EL (cell line): ENCODE measurements around the gene IRF2BPL.
A peak's percentile ranks its signal among the peaks of the same experiment; 100 is the strongest.

Experiments
- DNase-seq: peaks from one replicate; pipeline ENCODE4 v3.0.0-alpha.2; 2016

IRF2BPL gene

GRCh38 chr14:77053046-77053841 lies 24.7 kb upstream of the IRF2BPL start:
- DNase-seq = peak; percentile 73

- no peak for DNase-seq
These were observed 24.0 kb upstream of the IRF2BPL start for GRCh38 chr14:77052281-77053044.

DNA sequence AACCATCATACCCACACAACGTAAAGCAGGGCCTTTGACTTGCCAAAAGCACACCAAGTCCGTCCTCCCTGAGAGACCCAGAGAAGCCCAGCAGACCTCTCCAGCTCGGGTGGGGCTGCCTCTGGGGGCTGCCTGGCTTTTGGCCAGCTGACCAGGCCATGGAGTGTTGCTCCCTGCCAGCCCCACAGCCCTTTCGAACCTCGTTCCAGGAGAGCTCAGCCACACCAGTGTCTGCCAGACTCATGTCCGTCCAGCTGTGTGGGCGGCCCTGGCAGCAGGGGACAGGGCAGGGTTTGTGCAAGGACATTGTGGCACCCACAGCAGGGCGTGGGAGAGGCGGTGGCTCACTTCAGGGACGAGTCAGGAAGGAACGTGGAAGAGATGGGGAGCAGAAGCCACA lies 22.6 kb upstream of the IRF2BPL start:
- no peak for DNase-seq

GRCh38 chr14:77046721-77047120 lies 18.2 kb upstream of the IRF2BPL start:
- DNase-seq = peak; percentile 37

GRCh38 chr14:77045238-77046162 lies 17.0 kb upstream of the IRF2BPL start:
- no peak for DNase-seq

- DNase-seq = peak; percentile 33
These were observed 16.3 kb upstream of the IRF2BPL start for GRCh38 chr14:77044783-77045237.

- no peak for DNase-seq
These were observed 15.5 kb upstream of the IRF2BPL start for GRCh38 chr14:77043984-77044485.

DNA sequence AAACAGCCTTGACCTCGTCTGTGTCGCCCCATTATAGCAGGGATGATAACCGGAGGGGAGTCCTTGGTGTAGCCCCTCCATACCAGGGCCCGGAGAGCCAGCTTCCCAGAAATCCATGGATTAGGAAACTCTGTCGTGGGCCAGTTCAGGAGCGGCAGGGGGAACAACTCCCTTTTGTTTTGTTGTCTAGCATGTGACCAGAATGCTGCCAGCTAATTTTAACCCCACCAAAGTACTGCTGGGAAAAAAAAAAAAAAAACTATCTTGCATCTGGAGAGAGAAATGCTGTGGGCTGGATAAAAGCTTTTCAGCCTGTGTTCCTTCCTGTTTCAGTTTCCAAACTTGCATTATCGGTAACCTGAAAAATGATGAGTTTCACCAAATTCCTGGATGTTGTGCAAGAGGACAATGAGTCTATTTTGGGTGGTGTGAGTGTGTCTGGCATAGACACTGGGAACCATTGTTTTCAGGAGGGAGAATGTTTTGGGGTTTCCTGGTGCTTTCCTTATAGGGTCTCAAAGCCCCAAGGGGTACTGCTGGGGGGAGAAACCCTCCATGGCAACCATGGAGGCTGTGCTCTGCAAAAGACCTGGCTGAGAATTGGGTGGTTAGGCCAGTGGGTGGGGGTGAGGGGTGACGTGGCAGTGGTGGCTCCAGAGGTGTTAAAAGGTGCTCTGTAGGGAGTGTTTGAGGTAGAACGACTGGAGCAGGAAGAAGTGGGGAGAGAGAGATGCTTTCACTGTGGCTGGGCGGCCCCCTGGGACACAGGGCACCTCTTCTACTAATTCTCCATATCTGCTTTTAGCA lies 14.9 kb upstream of the IRF2BPL start:
- DNase-seq = peak; percentile 86

DNA sequence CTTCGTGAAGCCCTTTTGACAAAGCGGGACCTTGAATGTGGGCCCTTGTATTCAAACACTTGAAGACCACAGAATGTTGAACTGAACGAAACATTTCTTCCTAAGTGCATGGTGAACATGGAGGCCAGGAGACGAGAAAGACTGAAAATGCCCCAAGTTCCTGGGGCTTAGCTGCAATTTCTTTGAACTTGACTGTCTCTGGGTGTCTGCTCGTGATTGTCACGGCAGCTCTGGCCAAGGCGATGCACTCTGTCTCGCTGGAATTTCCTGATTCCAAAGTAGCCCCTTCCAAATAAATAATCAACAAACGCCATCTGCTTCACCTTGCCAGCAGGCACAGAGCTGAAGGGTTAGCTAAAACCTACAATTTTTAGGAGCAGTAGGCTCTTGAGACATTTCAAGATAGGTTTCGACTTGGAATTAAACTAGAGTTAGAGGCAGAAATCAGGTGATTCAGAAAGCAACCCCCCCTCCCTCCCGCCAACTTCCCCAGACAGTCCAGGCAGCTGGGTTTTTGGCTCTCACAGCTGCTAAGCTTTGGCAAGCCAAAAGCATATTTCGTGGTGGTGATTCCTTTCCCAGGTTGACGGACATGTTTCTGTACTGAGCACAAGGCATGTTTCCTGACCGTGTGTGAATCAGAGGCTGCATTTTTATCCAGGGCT lies 13.5 kb upstream of the IRF2BPL start:
- peak; percentile 81 for DNase-seq

GRCh38 chr14:77040741-77041653 lies 12.5 kb upstream of the IRF2BPL start:
- DNase-seq = peak; percentile 85

DNA sequence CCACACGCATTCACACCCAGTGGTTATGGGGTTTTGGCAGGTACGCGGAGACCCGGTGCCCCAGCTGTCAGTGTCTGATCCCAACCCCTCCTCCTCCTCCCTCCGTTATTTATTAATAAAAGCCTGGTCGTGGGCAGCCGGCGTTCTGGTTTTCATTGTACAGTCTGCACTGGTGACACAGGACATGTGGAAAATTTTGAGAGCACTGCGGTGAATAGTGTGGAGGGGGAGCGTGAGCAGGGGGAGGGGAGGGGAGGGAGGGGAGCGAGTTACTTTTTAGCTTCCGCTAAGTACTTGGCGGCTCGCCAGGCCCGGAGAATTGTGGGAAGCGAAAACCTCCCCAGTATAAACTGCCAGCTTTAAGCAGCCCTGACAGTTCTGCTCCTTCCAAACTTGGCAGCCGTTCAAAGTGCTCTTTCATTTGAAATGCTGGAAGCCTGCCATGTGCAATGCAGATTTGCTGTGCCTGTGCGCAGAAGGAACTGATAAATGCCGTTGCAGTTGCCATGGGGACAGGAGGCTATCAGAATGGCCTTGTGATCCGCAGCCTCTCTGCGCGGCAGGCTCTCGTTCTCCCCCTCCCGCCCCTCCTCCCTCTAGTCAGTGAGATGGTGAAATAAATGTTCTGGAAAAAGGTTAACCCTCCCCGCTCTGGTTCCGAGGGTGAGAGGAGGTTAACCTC lies 11.7 kb upstream of the IRF2BPL start:
- DNase-seq = peak; percentile 99

DNA sequence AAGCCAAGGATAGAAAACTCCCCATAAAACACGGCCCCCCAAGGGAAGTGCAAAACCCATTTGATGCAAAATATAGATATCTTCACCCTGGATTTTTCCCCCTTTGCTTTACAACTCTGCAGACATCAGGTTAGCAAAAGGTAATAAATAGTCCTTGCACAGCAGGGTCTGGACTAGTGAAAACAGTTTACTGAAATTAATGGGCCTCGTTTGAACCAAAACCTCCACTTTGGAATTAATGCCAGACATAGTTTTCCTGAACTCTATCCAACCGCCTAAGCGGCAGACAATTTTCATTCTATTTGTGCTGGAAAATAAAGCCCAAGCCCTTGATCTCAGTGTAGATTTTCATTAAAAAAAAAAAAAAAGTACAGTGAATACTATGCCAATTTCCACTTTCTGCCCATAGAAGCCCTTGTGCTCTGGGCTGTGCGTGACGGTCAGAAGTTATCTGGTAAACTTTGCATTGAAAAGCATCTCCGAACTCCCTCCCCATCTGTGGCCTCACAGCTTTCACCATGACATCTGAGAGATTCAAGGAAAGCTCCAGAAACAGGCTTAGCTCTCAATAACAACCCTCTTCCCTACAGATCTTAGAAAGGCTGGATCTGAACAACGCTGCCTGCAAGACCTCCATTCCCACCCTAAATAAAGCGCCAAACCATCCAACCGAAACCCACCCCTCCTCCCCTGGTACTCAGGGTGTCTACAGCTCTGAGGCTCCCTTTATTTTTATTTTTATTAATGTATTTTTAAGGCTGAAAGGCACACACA lies 11.0 kb upstream of the IRF2BPL start:
- peak; percentile 37 for DNase-seq

GRCh38 chr14:77037938-77038568 lies 9.5 kb upstream of the IRF2BPL start:
- DNase-seq = peak; percentile 65

- DNase-seq = no peak
These were observed 8.9 kb upstream of the IRF2BPL start for GRCh38 chr14:77037215-77037937.

- DNase-seq = no peak
These were observed 8.1 kb upstream of the IRF2BPL start for GRCh38 chr14:77036484-77037214.

GRCh38 chr14:77035267-77035666 lies 6.8 kb upstream of the IRF2BPL start:
- DNase-seq = no peak
